ENCODE results near the gene PEX13. TPM values are rescaled to one million over a fixed set of nuclear protein-coding genes. Genes with fewer than 3 reads are reported as not detected.

Gene PEX13
- total and polyA plus RNA-seq, 4 donors: 10.6 to 42.8 (median 21.5) TPM

DNA sequence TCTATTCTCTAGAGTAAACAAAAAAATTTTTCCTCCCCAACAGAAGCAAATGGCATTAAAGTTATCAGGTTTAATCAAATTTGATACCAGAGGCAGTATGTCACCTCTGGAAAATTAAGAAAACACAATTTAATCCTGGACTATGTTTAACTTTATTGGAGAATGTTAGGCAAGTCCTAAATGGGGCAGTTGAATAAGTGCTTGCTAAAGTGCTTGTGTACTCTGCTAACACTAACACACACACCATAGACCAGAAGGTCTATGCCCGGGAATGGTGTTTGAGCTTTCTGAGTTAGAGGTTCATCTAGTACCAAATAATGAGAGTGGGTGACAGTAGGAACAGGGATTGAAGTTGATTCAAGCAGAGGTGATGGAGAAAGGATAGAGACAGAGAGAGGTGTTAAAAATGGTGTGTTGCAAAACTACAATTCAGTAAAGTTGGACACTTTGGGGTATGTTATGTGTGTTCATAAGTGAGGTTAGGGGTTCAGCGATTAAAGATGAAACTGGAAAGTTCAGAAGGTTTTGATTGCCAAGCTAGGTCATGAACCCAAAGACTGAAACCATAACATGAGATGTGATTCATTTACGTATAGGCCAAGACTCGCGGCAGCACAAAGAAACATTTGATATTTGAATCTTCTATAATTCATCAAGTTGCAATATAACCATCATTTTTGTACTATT is 40.5 kb upstream of the PEX13 start:
- no peaks in the 10 kb centered on the region for H3K36me3 ChIP-seq (ENCODE audit: control insufficient read depth in 4 of 4, insufficient read depth in 3 of 4, low read depth in 1 of 4, low read length in 3 of 4)
- no peak overlapping the region for H3K27ac ChIP-seq (ENCODE audit: low read depth in 1 of 2, low read length in 2 of 2)
- no peak for DNase-seq (ENCODE audit: low spot score)
- WGBS: 58% methylated on average over 5 of the region's 5 CpGs
- no peaks in the 10 kb centered on the region for H3K9me3 ChIP-seq (ENCODE audit: control insufficient read depth in 4 of 4, low read length in 3 of 4)
- TF ChIP-seq HNF4A (conservative IDR thresholded peaks at IDR 0.05): peak; percentile 26 to 42
- TF ChIP-seq, protein P1, sequence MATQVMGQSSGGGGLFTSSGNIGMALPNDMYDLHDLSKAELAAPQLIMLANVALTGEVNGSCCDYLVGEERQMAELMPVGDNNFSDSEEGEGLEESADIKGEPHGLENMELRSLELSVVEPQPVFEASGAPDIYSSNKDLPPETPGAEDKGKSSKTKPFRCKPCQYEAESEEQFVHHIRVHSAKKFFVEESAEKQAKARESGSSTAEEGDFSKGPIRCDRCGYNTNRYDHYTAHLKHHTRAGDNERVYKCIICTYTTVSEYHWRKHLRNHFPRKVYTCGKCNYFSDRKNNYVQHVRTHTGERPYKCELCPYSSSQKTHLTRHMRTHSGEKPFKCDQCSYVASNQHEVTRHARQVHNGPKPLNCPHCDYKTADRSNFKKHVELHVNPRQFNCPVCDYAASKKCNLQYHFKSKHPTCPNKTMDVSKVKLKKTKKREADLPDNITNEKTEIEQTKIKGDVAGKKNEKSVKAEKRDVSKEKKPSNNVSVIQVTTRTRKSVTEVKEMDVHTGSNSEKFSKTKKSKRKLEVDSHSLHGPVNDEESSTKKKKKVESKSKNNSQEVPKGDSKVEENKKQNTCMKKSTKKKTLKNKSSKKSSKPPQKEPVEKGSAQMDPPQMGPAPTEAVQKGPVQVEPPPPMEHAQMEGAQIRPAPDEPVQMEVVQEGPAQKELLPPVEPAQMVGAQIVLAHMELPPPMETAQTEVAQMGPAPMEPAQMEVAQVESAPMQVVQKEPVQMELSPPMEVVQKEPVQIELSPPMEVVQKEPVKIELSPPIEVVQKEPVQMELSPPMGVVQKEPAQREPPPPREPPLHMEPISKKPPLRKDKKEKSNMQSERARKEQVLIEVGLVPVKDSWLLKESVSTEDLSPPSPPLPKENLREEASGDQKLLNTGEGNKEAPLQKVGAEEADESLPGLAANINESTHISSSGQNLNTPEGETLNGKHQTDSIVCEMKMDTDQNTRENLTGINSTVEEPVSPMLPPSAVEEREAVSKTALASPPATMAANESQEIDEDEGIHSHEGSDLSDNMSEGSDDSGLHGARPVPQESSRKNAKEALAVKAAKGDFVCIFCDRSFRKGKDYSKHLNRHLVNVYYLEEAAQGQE (IDR thresholded peaks at IDR 0.05): no peak
- TF ChIP-seq, protein P2, sequence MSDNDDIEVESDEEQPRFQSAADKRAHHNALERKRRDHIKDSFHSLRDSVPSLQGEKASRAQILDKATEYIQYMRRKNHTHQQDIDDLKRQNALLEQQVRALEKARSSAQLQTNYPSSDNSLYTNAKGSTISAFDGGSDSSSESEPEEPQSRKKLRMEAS (IDR thresholded peaks at IDR 0.05): no peak
- no peak for TF ChIP-seq NR2F2 (IDR thresholded peaks at IDR 0.05)
- peak; percentile 26 to 30 for TF ChIP-seq RXRA (IDR thresholded peaks at IDR 0.05)
- peak; percentile 66 for TF ChIP-seq FOXA1 (IDR thresholded peaks at IDR 0.05)
- no peak for TF ChIP-seq RAD21 (IDR thresholded peaks at IDR 0.05)
- peak; percentile 89 for TF ChIP-seq FOXA2 (IDR thresholded peaks at IDR 0.05)
- H3K4me3 ChIP-seq (ENCODE audit: low read depth in 1 of 3, low read length in 3 of 3): no peak overlapping the region
- no peak overlapping the region for H3K9ac ChIP-seq (ENCODE audit: low read depth in 1 of 2, low read length in 2 of 2)
- H3K27me3 ChIP-seq (ENCODE audit: control insufficient read depth in 4 of 4, insufficient read depth in 4 of 4, low read length in 3 of 4): no peaks in the 10 kb centered on the region
- H3K4me1 ChIP-seq (ENCODE audit: control insufficient read depth in 4 of 4, insufficient read depth in 4 of 4, low read length in 3 of 4): peaks cover 0 to 4% (median 0%) of the 10 kb centered on the region in 4 donors

DNA sequence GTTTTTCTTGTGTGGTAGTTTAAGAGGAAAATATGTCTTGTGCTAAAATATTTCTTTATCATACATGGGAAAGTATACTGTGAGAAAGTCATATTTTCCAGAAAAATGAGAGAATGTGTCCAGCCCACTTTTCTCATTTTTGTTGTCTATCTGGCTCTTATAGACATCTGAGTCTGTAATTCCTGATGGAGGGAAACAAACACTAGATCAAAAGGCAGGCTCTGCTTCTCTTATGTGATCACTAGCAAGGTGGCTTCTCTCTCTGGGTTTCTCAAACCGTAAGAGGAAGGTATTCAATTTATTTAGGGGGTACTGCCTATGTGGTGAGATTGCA is 40.0 kb upstream of the PEX13 start:
- H3K36me3 ChIP-seq (ENCODE audit: control insufficient read depth in 4 of 4, insufficient read depth in 3 of 4, low read depth in 1 of 4, low read length in 3 of 4): no peaks in the 10 kb centered on the region
- DNase-seq (ENCODE audit: low spot score): no peak
- H3K27ac ChIP-seq (ENCODE audit: low read depth in 1 of 2, low read length in 2 of 2): no peak overlapping the region
- H3K9me3 ChIP-seq (ENCODE audit: control insufficient read depth in 4 of 4, low read length in 3 of 4): no peaks in the 10 kb centered on the region
- TF ChIP-seq FOXA2 (IDR thresholded peaks at IDR 0.05) (no peak), JUND (IDR thresholded peaks at IDR 0.05) (no peak), YY1 (IDR thresholded peaks at IDR 0.05) (no peak), TAF1 (conservative IDR thresholded peaks at IDR 0.05) (no peak), EGR1 (IDR thresholded peaks at IDR 0.05; ENCODE audit: low read depth in 2 of 2) (no peak), NR2F2 (IDR thresholded peaks at IDR 0.05) (no peak), SP1 (IDR thresholded peaks at IDR 0.05) (no peak), HNF4A (conservative IDR thresholded peaks at IDR 0.05) (no peak), FOXA1 (IDR thresholded peaks at IDR 0.05) (no peak), RXRA (IDR thresholded peaks at IDR 0.05) (no peak), HNF4G (IDR thresholded peaks at IDR 0.05) (no peak), GABPA (IDR thresholded peaks at IDR 0.05 in 1 of 2, conservative IDR thresholded peaks at IDR 0.05 in 1 of 2) (no peak)
- TF ChIP-seq, protein P2 (IDR thresholded peaks at IDR 0.05): no peak
- TF ChIP-seq, protein P3, sequence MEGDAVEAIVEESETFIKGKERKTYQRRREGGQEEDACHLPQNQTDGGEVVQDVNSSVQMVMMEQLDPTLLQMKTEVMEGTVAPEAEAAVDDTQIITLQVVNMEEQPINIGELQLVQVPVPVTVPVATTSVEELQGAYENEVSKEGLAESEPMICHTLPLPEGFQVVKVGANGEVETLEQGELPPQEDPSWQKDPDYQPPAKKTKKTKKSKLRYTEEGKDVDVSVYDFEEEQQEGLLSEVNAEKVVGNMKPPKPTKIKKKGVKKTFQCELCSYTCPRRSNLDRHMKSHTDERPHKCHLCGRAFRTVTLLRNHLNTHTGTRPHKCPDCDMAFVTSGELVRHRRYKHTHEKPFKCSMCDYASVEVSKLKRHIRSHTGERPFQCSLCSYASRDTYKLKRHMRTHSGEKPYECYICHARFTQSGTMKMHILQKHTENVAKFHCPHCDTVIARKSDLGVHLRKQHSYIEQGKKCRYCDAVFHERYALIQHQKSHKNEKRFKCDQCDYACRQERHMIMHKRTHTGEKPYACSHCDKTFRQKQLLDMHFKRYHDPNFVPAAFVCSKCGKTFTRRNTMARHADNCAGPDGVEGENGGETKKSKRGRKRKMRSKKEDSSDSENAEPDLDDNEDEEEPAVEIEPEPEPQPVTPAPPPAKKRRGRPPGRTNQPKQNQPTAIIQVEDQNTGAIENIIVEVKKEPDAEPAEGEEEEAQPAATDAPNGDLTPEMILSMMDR (IDR thresholded peaks at IDR 0.05; ENCODE audit: low read depth, low read length, missing input control): no peak
- TF ChIP-seq, protein P4, sequence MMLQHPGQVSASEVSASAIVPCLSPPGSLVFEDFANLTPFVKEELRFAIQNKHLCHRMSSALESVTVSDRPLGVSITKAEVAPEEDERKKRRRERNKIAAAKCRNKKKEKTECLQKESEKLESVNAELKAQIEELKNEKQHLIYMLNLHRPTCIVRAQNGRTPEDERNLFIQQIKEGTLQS (IDR thresholded peaks at IDR 0.05): no peak
- TF ChIP-seq, protein P5, sequence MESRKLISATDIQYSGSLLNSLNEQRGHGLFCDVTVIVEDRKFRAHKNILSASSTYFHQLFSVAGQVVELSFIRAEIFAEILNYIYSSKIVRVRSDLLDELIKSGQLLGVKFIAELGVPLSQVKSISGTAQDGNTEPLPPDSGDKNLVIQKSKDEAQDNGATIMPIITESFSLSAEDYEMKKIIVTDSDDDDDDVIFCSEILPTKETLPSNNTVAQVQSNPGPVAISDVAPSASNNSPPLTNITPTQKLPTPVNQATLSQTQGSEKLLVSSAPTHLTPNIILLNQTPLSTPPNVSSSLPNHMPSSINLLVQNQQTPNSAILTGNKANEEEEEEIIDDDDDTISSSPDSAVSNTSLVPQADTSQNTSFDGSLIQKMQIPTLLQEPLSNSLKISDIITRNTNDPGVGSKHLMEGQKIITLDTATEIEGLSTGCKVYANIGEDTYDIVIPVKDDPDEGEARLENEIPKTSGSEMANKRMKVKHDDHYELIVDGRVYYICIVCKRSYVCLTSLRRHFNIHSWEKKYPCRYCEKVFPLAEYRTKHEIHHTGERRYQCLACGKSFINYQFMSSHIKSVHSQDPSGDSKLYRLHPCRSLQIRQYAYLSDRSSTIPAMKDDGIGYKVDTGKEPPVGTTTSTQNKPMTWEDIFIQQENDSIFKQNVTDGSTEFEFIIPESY (IDR thresholded peaks at IDR 0.05): no peak
- H3K27me3 ChIP-seq (ENCODE audit: control insufficient read depth in 4 of 4, insufficient read depth in 4 of 4, low read length in 3 of 4): no peaks in the 10 kb centered on the region
- H3K9ac ChIP-seq (ENCODE audit: low read depth in 1 of 2, low read length in 2 of 2): no peak overlapping the region
- H3K4me1 ChIP-seq (ENCODE audit: control insufficient read depth in 4 of 4, insufficient read depth in 4 of 4, low read length in 3 of 4): peaks cover 0 to 4% (median 0%) of the 10 kb centered on the region in 4 donors
- no peak overlapping the region for H3K4me3 ChIP-seq (ENCODE audit: low read depth in 1 of 3, low read length in 3 of 3)
- WGBS: 93% methylated on average over 1 of the region's 1 CpG
